ENCODE data around the gene MRPL39. TPM values are rescaled to one million over a fixed set of nuclear protein-coding genes. Genes with fewer than 3 reads are reported as not detected.

Gene MRPL39
- total and polyA plus RNA-seq, 9 of the 15 experiments (the other 6 are each of a cell fraction or from before 2014, with no cell fraction given), result 65.4 to 247 (median 105) TPM

DNA sequence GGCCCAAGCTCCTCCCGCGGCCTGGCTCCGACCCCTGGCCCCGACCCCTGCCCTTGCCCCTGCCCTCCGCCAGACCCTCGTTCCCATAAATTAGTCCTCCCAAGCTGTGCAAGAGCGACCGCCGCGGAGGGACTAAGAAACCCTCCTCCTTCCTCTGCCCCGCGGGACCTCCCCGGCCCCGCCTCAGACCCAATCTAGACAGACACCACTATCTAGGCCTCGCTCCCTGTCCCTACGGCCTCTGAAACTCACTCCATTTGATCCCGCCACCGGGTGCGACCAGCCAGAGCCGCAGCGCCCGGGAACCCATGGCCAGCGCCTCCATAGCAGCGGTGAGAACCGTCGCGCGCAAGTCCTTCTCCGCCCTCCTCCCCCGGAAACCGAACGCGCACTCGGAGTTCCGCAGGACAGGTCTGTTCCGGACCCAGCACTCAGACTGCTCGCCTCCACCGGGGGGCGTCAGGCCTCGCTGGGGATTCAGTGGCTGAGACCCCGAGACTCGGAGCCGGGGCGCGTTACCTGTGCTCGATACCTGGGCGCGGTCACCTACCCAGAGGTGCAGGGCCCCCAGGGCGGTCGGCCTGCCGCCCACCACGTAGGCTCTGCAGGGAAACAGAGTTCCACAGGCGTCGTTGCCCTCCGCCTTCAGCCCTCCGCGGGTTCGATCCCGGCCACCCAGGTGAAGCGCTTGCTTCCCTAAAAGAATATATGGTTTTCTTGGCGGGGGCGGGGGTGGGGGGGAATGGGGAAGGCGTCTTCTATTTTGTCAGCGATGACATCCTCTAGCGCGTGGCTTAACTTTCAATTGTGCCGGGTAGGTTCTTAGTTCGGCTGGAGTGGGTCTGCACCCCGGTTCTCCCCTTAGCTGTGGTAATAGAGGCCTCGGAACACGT is at the start of gene MRPL39 (continued):
- TF ChIP-seq, protein P1, sequence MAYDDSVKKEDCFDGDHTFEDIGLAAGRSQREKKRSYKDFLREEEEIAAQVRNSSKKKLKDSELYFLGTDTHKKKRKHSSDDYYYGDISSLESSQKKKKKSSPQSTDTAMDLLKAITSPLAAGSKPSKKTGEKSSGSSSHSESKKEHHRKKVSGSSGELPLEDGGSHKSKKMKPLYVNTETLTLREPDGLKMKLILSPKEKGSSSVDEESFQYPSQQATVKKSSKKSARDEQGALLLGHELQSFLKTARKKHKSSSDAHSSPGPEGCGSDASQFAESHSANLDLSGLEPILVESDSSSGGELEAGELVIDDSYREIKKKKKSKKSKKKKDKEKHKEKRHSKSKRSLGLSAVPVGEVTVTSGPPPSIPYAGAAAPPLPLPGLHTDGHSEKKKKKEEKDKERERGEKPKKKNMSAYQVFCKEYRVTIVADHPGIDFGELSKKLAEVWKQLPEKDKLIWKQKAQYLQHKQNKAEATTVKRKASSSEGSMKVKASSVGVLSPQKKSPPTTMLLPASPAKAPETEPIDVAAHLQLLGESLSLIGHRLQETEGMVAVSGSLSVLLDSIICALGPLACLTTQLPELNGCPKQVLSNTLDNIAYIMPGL (CRISPR knock-in tag; IDR thresholded peaks at IDR 0.05), result peak; percentile 64; the same call in 1 of the 2 replicates
- TF ChIP-seq CBX1 (IDR thresholded peaks at IDR 0.05; ENCODE audit: low read depth) (peak; percentile 99), ZFP36 (IDR thresholded peaks at IDR 0.05; ENCODE audit: low read depth, low read length, partially characterized antibody) (peak; percentile 55), NFIX (CRISPR knock-in tag; IDR thresholded peaks at IDR 0.05; ENCODE audit: low read depth) (no peak), HDAC1 (IDR thresholded peaks at IDR 0.05) (peak; percentile 74 to 88; a peak in 2 of 4 replicates), MIER1 (IDR thresholded peaks at IDR 0.05; ENCODE audit: low read depth) (no peak), L3MBTL2 (IDR thresholded peaks at IDR 0.05) (peak; percentile 85), ZFP1 (CRISPR knock-in tag; IDR thresholded peaks at IDR 0.05) (no peak), SREBF2 (CRISPR knock-in tag; IDR thresholded peaks at IDR 0.05) (no peak), NONO (IDR thresholded peaks at IDR 0.05; ENCODE audit: low read depth in 2 of 2, low read length in 1 of 2) (0 out of 4 replicates have a peak, but pooled peaks of 1 of the 2 experiments have one; percentile 88), FOXP1 (CRISPR knock-in tag; IDR thresholded peaks at IDR 0.05) (peak; percentile 80; the same call in 1 of the 2 replicates), CREM (IDR thresholded peaks at IDR 0.05; ENCODE audit: low read depth) (peak; percentile 89), RBM25 (IDR thresholded peaks at IDR 0.05; ENCODE audit: low read depth, low read length, severe bottlenecking) (no peak), POLR2A (conservative IDR thresholded peaks at IDR 0.05) (peak; percentile 97), ZNF140 (CRISPR knock-in tag; IDR thresholded peaks at IDR 0.05) (no peak), SAP30 (IDR thresholded peaks at IDR 0.05; ENCODE audit: borderline replicate concordance, insufficient read depth, low read depth, low read length, poor library complexity, severe bottlenecking) (no peak), ILF3 (IDR thresholded peaks at IDR 0.05; ENCODE audit: borderline replicate concordance) (peak; percentile 75; the same call in 1 of the 2 replicates), SMARCA5 (IDR thresholded peaks at IDR 0.05) (peak; percentile 84), POLR2G (IDR thresholded peaks at IDR 0.05; ENCODE audit: low read depth, low read length) (peak; percentile 99)
- TF ChIP-seq, protein P2, sequence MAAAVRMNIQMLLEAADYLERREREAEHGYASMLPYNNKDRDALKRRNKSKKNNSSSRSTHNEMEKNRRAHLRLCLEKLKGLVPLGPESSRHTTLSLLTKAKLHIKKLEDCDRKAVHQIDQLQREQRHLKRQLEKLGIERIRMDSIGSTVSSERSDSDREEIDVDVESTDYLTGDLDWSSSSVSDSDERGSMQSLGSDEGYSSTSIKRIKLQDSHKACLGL (CRISPR knock-in tag; IDR thresholded peaks at IDR 0.05; ENCODE audit: borderline replicate concordance, poor library complexity, severe bottlenecking), result no peak
- TF ChIP-seq, protein P3, sequence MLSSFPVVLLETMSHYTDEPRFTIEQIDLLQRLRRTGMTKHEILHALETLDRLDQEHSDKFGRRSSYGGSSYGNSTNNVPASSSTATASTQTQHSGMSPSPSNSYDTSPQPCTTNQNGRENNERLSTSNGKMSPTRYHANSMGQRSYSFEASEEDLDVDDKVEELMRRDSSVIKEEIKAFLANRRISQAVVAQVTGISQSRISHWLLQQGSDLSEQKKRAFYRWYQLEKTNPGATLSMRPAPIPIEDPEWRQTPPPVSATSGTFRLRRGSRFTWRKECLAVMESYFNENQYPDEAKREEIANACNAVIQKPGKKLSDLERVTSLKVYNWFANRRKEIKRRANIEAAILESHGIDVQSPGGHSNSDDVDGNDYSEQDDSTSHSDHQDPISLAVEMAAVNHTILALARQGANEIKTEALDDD (IDR thresholded peaks at IDR 0.05), result no peak
- TF ChIP-seq, protein P4, sequence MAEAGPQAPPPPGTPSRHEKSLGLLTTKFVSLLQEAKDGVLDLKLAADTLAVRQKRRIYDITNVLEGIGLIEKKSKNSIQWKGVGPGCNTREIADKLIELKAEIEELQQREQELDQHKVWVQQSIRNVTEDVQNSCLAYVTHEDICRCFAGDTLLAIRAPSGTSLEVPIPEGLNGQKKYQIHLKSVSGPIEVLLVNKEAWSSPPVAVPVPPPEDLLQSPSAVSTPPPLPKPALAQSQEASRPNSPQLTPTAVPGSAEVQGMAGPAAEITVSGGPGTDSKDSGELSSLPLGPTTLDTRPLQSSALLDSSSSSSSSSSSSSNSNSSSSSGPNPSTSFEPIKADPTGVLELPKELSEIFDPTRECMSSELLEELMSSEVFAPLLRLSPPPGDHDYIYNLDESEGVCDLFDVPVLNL (CRISPR knock-in tag; IDR thresholded peaks at IDR 0.05; ENCODE audit: low read depth), result no peak
